Measurements from ENCODE around the gene HPSE2.
A peak's percentile ranks its signal among the peaks of the same experiment; 100 is the strongest.

HPSE2 gene

GRCh38 chr10:98667081-98667480, 568.6 kb downstream of the HPSE2 start:
- DNase-seq, result no peak

- DNase-seq, result no peak
Observed at GRCh38 chr10:98666276-98666675, 569.4 kb downstream of the HPSE2 start.

- peak; percentile 31 for DNase-seq
Observed at GRCh38 chr10:98664329-98665042, 571.2 kb downstream of the HPSE2 start.

GRCh38 chr10:98659951-98660350, 575.7 kb downstream of the HPSE2 start:
- DNase-seq, result no peak

GRCh38 chr10:98655492-98655891, 580.2 kb downstream of the HPSE2 start:
- no peak for DNase-seq

- DNase-seq, result no peak
Observed at GRCh38 chr10:98649170-98649569, 586.5 kb downstream of the HPSE2 start.

- DNase-seq, result no peak
Observed at GRCh38 chr10:98646998-98647917, 588.4 kb downstream of the HPSE2 start.

GRCh38 chr10:98644466-98644865, 591.2 kb downstream of the HPSE2 start:
- DNase-seq, result no peak

- DNase-seq, result no peak
Observed at GRCh38 chr10:98642281-98642680, 593.4 kb downstream of the HPSE2 start.

GRCh38 chr10:98638920-98639319, 596.7 kb downstream of the HPSE2 start:
- DNase-seq, result no peak

GRCh38 chr10:98636921-98637329, 598.7 kb downstream of the HPSE2 start:
- DNase-seq, result no peak

GRCh38 chr10:98632456-98633150, 603.0 kb downstream of the HPSE2 start:
- DNase-seq, result no peak

GRCh38 chr10:98628206-98628605, 607.4 kb downstream of the HPSE2 start:
- no peak for DNase-seq

- no peak for DNase-seq
Observed at GRCh38 chr10:98627711-98628110, 607.9 kb downstream of the HPSE2 start.

- DNase-seq, result no peak
Observed at GRCh38 chr10:98624963-98625362, 610.7 kb downstream of the HPSE2 start.

- DNase-seq, result no peak
Observed at GRCh38 chr10:98623176-98623575, 612.5 kb downstream of the HPSE2 start.

- DNase-seq, result no peak
Observed at GRCh38 chr10:98621630-98622029, 614.0 kb downstream of the HPSE2 start.

- DNase-seq, result no peak
Observed at GRCh38 chr10:98620503-98620902, 615.1 kb downstream of the HPSE2 start.

GRCh38 chr10:98619446-98619845, 616.2 kb downstream of the HPSE2 start:
- no peak for DNase-seq

GRCh38 chr10:98617906-98618520, 617.6 kb downstream of the HPSE2 start:
- no peak for DNase-seq

- DNase-seq, result no peak
Observed at GRCh38 chr10:98613446-98613845, 622.2 kb downstream of the HPSE2 start.

- DNase-seq, result no peak
Observed at GRCh38 chr10:98611436-98611835, 624.2 kb downstream of the HPSE2 start.

GRCh38 chr10:98610836-98611235, 624.8 kb downstream of the HPSE2 start:
- DNase-seq, result no peak

Data from CD4-positive, alpha-beta T cell treated with Interleukin-17A for 4 hours (primary cell).